Fibroblast of lung (primary cell): ENCODE results near the gene POGLUT3. TPM values are rescaled to one million over a fixed set of nuclear protein-coding genes. Genes with fewer than 3 reads are reported as not detected.

Experiments
- DNase-seq, 2 donors: peaks; one replicate each; pipeline versions ENCODE4 v3.0.0 to v3.0.0-alpha.2; 2010; ENCODE audit warnings: low read depth in 2 of 2
- H2AFZ ChIP-seq: 2 replicates; pipeline ENCODE4 v1.5.1; 2012; ENCODE audit warnings: low read length, control low read depth, inconsistent platforms
- H3K27ac ChIP-seq: 2 replicates; pipeline ENCODE4 v1.5.1; 2011; ENCODE audit warnings: low read length, control low read depth; ENCODE audit not compliant: insufficient read depth
- H3K27me3 ChIP-seq: 2 replicates; pipeline ENCODE4 v1.5.1; 2011; ENCODE audit warnings: mild to moderate bottlenecking, low read length; ENCODE audit not compliant: control insufficient read depth, insufficient read depth
- H3K36me3 ChIP-seq: 2 replicates; pipeline ENCODE4 v1.5.1; 2011; ENCODE audit warnings: low read length; ENCODE audit not compliant: control insufficient read depth, insufficient read depth
- H3K4me1 ChIP-seq: 2 replicates; pipeline ENCODE4 v1.5.1; 2011; ENCODE audit warnings: low read length; ENCODE audit not compliant: control insufficient read depth, insufficient read depth; ENCODE audit errors: extremely low read depth
- H3K4me2 ChIP-seq: 2 replicates; pipeline ENCODE4 v1.5.1; 2011; ENCODE audit warnings: low read length, control low read depth; ENCODE audit not compliant: insufficient read depth; ENCODE audit errors: extremely low read depth
- H3K4me3 ChIP-seq, 4 experiments: fragments of 200-600 bp in 1 of 4; sonication (generic) in 1 of 4; replicated peaks in 1 of 4; 2 replicates each; pipeline ENCODE4 v1.5.1; 2011 to 2016; ENCODE audit warnings: low read length in 4 of 4, low read depth in 3 of 4, mild to moderate bottlenecking in 3 of 4, control low read depth in 2 of 4, inconsistent platforms in 1 of 4, mixed read lengths in 1 of 4; ENCODE audit not compliant: insufficient read depth in 1 of 4; ENCODE audit errors: control extremely low read depth in 1 of 4
- H3K79me2 ChIP-seq: 2 replicates; pipeline ENCODE4 v1.5.1; 2012; ENCODE audit warnings: mild to moderate bottlenecking, low read length, inconsistent platforms; ENCODE audit not compliant: control insufficient read depth, insufficient read depth
- H3K9ac ChIP-seq: 2 replicates; pipeline ENCODE4 v1.5.1; 2011; ENCODE audit warnings: mild to moderate bottlenecking, low read length, control low read depth; ENCODE audit not compliant: insufficient read depth
- H3K9me3 ChIP-seq: 2 replicates; pipeline ENCODE4 v1.5.1; 2012; ENCODE audit warnings: low read depth, low read length; ENCODE audit not compliant: control insufficient read depth, insufficient read depth
- H4K20me1 ChIP-seq: 2 replicates; pipeline ENCODE4 v1.5.1; 2011; ENCODE audit warnings: low read length; ENCODE audit not compliant: control insufficient read depth, insufficient read depth; ENCODE audit errors: extremely low read depth
- EZH2 ChIP-seq: IDR thresholded peaks from 2 replicates; pipeline ENCODE4 v1.5.1; 2012; ENCODE audit warnings: low read length, control low read depth, mild to moderate bottlenecking; ENCODE audit errors: missing control alignments
- polyA plus RNA-seq, 2 donors: library from polyadenylated mRNA; depleted of rRNA in 1 of 2; stranded (reverse) in 1 of 2; unstranded in 1 of 2; fragments of >200 nt; gene quantifications; 2 replicates each; pipeline ENCODE4 v1.2.1, GENCODE V29; 2011 to 2012; ENCODE audit warnings: missing spikeins in 1 of 2
- total RNA-seq: library from RNA; depleted of rRNA; stranded (reverse); fragments of >200 nt; gene quantifications from 2 replicates; pipeline ENCODE4 v1.2.1, GENCODE V29; 2014
- TF ChIP-seq, protein P1 (sequence below), 2 donors: IDR thresholded peaks in 1 of 2; conservative IDR thresholded peaks in 1 of 2; 1 replicate in 1 of 2; 2 replicates in 1 of 2; pipeline ENCODE4 v1.5.1; 2011 to 2012; ENCODE audit warnings: low read length in 2 of 2, control low read depth in 1 of 2, inconsistent platforms in 1 of 2, low read depth in 1 of 2, mild to moderate bottlenecking in 1 of 2

POGLUT3 gene
- total and polyA plus RNA-seq, 2 donors (not counting 1 experiment from before 2014, with no cell fraction given): 41.1 to 81.0 TPM

DNA sequence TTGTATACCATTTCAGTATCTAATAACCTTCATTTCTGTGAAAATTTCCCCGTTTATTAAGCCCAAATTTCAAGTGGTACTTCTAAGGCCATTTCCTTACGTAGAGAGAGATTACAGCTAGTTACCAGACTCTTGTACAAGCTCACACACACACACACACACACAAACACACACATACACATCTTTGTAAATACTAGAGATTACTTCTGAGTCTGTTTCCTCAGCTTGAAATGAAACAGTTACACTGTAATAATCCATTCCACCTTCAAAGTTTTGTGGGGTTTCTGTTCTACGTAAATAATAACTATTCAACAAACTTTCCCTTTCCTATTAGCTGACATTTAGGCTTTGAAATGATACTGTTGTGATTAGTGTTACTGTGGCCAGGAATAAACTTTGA is 6.2 kb downstream of the POGLUT3 start:
- DNase-seq: no peak
- Histone ChIP-seq H3K9me3 (no peaks in the 10 kb centered on the region), H4K20me1 (no peaks in the 10 kb centered on the region), H3K4me3 (no peak overlapping the region), H2AFZ (peak overlapping the region; percentile 24), H3K79me2 (peaks cover 12% of the 10 kb centered on the region), H3K36me3 (peaks cover 1% of the 10 kb centered on the region), H3K4me2 (peak overlapping the region; percentile 30), H3K27ac (no peak overlapping the region), H3K27me3 (no peaks in the 10 kb centered on the region), H3K9ac (no peak overlapping the region), H3K4me1 (peaks cover 3% of the 10 kb centered on the region)
- no peak for TF ChIP-seq EZH2
- TF ChIP-seq, protein P1, sequence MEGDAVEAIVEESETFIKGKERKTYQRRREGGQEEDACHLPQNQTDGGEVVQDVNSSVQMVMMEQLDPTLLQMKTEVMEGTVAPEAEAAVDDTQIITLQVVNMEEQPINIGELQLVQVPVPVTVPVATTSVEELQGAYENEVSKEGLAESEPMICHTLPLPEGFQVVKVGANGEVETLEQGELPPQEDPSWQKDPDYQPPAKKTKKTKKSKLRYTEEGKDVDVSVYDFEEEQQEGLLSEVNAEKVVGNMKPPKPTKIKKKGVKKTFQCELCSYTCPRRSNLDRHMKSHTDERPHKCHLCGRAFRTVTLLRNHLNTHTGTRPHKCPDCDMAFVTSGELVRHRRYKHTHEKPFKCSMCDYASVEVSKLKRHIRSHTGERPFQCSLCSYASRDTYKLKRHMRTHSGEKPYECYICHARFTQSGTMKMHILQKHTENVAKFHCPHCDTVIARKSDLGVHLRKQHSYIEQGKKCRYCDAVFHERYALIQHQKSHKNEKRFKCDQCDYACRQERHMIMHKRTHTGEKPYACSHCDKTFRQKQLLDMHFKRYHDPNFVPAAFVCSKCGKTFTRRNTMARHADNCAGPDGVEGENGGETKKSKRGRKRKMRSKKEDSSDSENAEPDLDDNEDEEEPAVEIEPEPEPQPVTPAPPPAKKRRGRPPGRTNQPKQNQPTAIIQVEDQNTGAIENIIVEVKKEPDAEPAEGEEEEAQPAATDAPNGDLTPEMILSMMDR (conservative IDR thresholded peaks at IDR 0.05 in 1 of 2, IDR thresholded peaks at IDR 0.05 in 1 of 2; ENCODE audit: low read depth in 1 of 2, low read length in 2 of 2): no peak

DNA sequence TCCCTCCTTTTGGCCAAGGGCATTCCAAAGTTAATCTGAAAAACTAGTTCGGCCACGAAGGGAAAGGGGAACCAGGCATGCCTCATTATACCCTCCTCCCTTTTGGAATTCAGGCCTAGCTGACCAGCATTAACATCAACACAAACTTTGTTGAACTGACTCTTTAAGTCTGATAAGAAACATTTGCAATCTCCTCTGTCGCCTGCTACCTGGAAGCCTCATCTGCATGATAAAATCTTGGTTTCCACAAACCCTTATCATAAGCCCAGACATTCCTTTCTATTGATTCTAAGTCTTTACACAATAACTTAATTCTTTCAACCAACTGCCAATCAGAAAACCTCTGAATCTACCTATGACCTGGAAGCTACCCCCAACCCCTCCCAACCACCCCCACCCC is 11.4 kb downstream of the POGLUT3 start:
- no peak overlapping the region for H2AFZ ChIP-seq

DNA sequence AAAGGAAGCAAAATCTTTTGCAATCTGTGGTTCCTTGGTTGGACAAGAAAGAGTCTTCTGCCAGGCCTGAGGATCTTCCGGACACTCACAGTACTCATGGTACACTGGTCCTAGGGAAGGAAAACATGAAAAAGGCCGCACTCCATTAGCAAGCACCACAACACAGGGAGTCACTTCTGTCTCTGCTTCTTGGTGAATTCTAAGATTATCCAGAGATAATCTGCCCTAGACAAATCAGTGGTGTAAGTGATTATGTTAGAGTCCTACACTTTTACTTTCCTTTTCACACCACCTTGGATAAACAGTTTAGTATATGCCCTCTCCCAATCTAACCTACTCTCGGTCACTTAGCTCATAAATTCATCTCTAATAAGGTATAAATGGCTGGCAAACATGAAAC is 11.9 kb downstream of the POGLUT3 start:
- Histone ChIP-seq H3K79me2 (no peaks in the 10 kb centered on the region), H3K4me3 (no peak overlapping the region)

More for the DNA sequence above, 11.4 kb downstream of the POGLUT3 start:
- no peaks in the 10 kb centered on the region for H4K20me1 ChIP-seq
- H3K4me1 ChIP-seq: no peaks in the 10 kb centered on the region
- no peaks in the 10 kb centered on the region for H3K79me2 ChIP-seq
- DNase-seq: no peak
- H3K27ac ChIP-seq: no peak overlapping the region
- TF ChIP-seq, protein P1 (conservative IDR thresholded peaks at IDR 0.05 in 1 of 2, IDR thresholded peaks at IDR 0.05 in 1 of 2; ENCODE audit: low read depth in 1 of 2, low read length in 2 of 2): no peak
- TF ChIP-seq EZH2: no peak
- peaks cover 4% of the 10 kb centered on the region for H3K36me3 ChIP-seq
- H3K9ac ChIP-seq: no peak overlapping the region
- H3K4me2 ChIP-seq: no peak overlapping the region
- H3K9me3 ChIP-seq: no peaks in the 10 kb centered on the region
- no peak overlapping the region for H3K4me3 ChIP-seq
- no peaks in the 10 kb centered on the region for H3K27me3 ChIP-seq

More for the DNA sequence above, 11.9 kb downstream of the POGLUT3 start:
- H3K27me3 ChIP-seq: no peaks in the 10 kb centered on the region
- no peaks in the 10 kb centered on the region for H3K9me3 ChIP-seq
- H3K36me3 ChIP-seq: peaks cover 4% of the 10 kb centered on the region
- no peak for DNase-seq
- no peaks in the 10 kb centered on the region for H3K4me1 ChIP-seq
- H4K20me1 ChIP-seq: no peaks in the 10 kb centered on the region
- no peak overlapping the region for H3K4me2 ChIP-seq
- no peak overlapping the region for H2AFZ ChIP-seq
- no peak overlapping the region for H3K9ac ChIP-seq
- TF ChIP-seq, protein P1 (conservative IDR thresholded peaks at IDR 0.05 in 1 of 2, IDR thresholded peaks at IDR 0.05 in 1 of 2; ENCODE audit: low read depth in 1 of 2, low read length in 2 of 2): no peak
- H3K27ac ChIP-seq: no peak overlapping the region
